Measurements from ENCODE around the gene CYP46A1.
A peak's percentile ranks its signal among the peaks of the same experiment; 100 is the strongest.
"Not testable (repeated sequence)": the region's sequence is repeated elsewhere in the genome, so short reads cannot be mapped to it uniquely, and the experiment has no call there.

Gene CYP46A1

GRCh38 chr14:99655521-99655920, 28.6 kb upstream of the CYP46A1 start:
- no peak for DNase-seq
- in situ Hi-C loops (cut with MboI; ENCODE audit: low pct_unique_long_range_greater_than_20kb, low sequenced_read_pairs): no loop called here

DNA sequence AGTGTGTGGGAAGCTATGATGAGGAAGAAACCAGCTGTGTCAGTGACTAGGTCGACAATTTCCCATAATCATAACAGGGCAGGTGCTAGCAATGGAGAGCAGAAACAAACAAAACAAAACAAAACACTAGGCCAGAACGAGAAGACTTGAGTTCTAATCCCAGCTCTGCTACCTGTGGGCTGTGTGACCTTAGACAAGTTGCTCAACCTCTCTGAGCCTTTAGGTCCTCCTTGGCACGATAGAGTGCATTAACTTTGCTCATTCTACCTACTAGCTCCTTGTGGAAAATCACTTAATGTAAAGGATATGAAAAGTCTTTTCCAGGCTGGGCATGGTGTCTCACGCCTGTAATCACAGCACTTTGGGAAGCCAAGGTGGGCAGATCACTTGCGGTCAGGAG, 27.9 kb upstream of the CYP46A1 start:
- in situ Hi-C loops (cut with MboI; ENCODE audit: low pct_unique_long_range_greater_than_20kb, low sequenced_read_pairs): no loop called here
- no peak for DNase-seq

- DNase-seq: no peak
- in situ Hi-C loops (cut with MboI; ENCODE audit: low pct_unique_long_range_greater_than_20kb, low sequenced_read_pairs): no loop called here
Measured at GRCh38 chr14:99657645-99658155, 26.4 kb upstream of the CYP46A1 start.

- DNase-seq: no peak
- in situ Hi-C loops (cut with MboI; ENCODE audit: low pct_unique_long_range_greater_than_20kb, low sequenced_read_pairs): no loop called here
Measured at GRCh38 chr14:99658218-99658845, 25.8 kb upstream of the CYP46A1 start.

GRCh38 chr14:99659333-99659741, 24.8 kb upstream of the CYP46A1 start:
- DNase-seq: no peak
- in situ Hi-C loops (cut with MboI; ENCODE audit: low pct_unique_long_range_greater_than_20kb, low sequenced_read_pairs): no loop called here

GRCh38 chr14:99660006-99660566, 24.0 kb upstream of the CYP46A1 start:
- in situ Hi-C loops (cut with MboI; ENCODE audit: low pct_unique_long_range_greater_than_20kb, low sequenced_read_pairs): no loop called here
- no peak for DNase-seq

- no peak for DNase-seq
Measured at GRCh38 chr14:99660794-99661193, 23.3 kb upstream of the CYP46A1 start.

GRCh38 chr14:99661206-99661605, 22.9 kb upstream of the CYP46A1 start:
- DNase-seq; in situ Hi-C loops (cut with MboI; ENCODE audit: low pct_unique_long_range_greater_than_20kb, low sequenced_read_pairs): not testable (repeated sequence)

More at GRCh38 chr14:99660794-99661193, 23.3 kb upstream of the CYP46A1 start:
- in situ Hi-C loops (cut with MboI; ENCODE audit: low pct_unique_long_range_greater_than_20kb, low sequenced_read_pairs): no loop called here

GRCh38 chr14:99662846-99663245, 21.3 kb upstream of the CYP46A1 start:
- no peak for DNase-seq
- in situ Hi-C loops (cut with MboI; ENCODE audit: low pct_unique_long_range_greater_than_20kb, low sequenced_read_pairs): no loop called here

- DNase-seq: no peak
- in situ Hi-C loops (cut with MboI; ENCODE audit: low pct_unique_long_range_greater_than_20kb, low sequenced_read_pairs): no loop called here
Measured at GRCh38 chr14:99663386-99664057, 20.6 kb upstream of the CYP46A1 start.

- in situ Hi-C loops (cut with MboI; ENCODE audit: low pct_unique_long_range_greater_than_20kb, low sequenced_read_pairs): no loop called here
- no peak for DNase-seq
Measured at GRCh38 chr14:99664058-99664936, 19.8 kb upstream of the CYP46A1 start.

DNA sequence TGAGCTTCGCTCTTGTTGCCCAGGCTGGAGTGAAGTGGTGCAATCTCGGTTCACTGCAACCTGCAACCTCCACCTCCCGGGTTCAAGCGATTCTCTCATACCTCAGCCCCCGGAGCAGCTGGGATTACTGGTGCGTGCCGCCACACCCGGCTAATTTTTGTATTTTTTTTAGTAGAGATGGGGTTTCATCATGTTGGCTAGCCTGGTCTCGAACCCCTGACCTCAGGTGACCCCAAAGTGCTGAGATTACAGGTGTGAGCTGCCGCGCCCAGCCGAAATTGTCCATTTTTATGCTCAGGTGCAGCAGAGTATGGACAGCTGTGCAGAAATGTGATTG, 19.2 kb upstream of the CYP46A1 start:
- in situ Hi-C loops (cut with MboI; ENCODE audit: low pct_unique_long_range_greater_than_20kb, low sequenced_read_pairs): no loop called here
- no peak for DNase-seq

- DNase-seq: no peak
- in situ Hi-C loops (cut with MboI; ENCODE audit: low pct_unique_long_range_greater_than_20kb, low sequenced_read_pairs): no loop called here
Measured at GRCh38 chr14:99666533-99666932, 17.6 kb upstream of the CYP46A1 start.

- no peak for DNase-seq
- in situ Hi-C loops (cut with MboI; ENCODE audit: low pct_unique_long_range_greater_than_20kb, low sequenced_read_pairs): no loop called here
Measured at GRCh38 chr14:99667045-99667444, 17.1 kb upstream of the CYP46A1 start.

- in situ Hi-C loops (cut with MboI; ENCODE audit: low pct_unique_long_range_greater_than_20kb, low sequenced_read_pairs): no loop called here
- DNase-seq: peak; percentile 39
Measured at GRCh38 chr14:99667821-99668220, 16.3 kb upstream of the CYP46A1 start.

GRCh38 chr14:99668307-99669295, 15.5 kb upstream of the CYP46A1 start:
- DNase-seq: no peak
- in situ Hi-C loops (cut with MboI; ENCODE audit: low pct_unique_long_range_greater_than_20kb, low sequenced_read_pairs): no loop called here

GRCh38 chr14:99670361-99671234, 13.5 kb upstream of the CYP46A1 start:
- in situ Hi-C loops (cut with MboI; ENCODE audit: low pct_unique_long_range_greater_than_20kb, low sequenced_read_pairs): no loop called here
- no peak for DNase-seq
